AG10803 (cell line): ENCODE measurements around the gene RGS14.

ENCODE experiments used
- DNase-seq: peaks from one replicate; pipeline ENCODE4 v3.0.0; 2010; ENCODE audit warnings: low read depth
- H3K4me3 ChIP-seq: 2 replicates; pipeline ENCODE4 v1.5.1; 2011; ENCODE audit warnings: mild to moderate bottlenecking, low read length, control low read depth
- TF ChIP-seq, protein P1 (sequence below): conservative IDR thresholded peaks from 2 replicates; pipeline ENCODE4 v1.5.1; 2011; ENCODE audit warnings: mild to moderate bottlenecking, low read length, control low read depth, inconsistent platforms

The RGS14 gene

DNA sequence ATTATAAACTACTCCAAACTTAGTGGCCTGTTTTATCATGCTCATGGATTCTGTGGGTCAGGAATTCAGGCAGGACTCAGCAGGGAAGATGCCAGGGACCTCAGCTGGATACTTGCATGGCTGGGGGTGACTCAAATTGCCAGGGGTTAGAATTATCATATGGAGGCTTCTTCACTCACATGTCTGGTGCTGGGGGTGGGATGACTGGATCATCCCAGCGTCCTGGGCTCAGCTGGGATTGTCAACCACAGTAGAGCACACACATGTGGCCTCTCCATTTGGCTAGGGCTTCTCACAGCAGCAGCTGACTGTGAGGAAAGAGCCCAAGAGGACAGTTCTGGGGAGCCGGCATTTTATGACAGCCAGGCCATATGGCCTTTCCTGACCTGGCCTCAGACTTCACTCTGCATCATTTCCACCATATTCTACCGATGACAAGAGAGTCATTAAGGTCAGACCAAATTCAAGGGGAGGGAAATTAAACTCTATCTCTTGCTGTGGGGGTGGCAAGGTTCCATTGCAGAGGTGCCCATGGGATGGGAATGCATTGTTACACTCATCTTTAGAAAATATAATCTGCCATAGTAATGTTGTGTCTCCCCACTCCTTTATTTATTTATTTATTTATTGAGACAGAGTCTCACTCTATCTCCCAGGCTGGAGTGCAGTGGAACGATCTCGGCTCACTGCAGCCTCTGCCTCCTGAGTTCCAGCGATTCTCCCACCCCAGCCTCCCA lies 63.5 kb downstream of the RGS14 start:
- peak; percentile 19 for DNase-seq
- H3K4me3 ChIP-seq: no peak overlapping the region
- TF ChIP-seq, protein P1, sequence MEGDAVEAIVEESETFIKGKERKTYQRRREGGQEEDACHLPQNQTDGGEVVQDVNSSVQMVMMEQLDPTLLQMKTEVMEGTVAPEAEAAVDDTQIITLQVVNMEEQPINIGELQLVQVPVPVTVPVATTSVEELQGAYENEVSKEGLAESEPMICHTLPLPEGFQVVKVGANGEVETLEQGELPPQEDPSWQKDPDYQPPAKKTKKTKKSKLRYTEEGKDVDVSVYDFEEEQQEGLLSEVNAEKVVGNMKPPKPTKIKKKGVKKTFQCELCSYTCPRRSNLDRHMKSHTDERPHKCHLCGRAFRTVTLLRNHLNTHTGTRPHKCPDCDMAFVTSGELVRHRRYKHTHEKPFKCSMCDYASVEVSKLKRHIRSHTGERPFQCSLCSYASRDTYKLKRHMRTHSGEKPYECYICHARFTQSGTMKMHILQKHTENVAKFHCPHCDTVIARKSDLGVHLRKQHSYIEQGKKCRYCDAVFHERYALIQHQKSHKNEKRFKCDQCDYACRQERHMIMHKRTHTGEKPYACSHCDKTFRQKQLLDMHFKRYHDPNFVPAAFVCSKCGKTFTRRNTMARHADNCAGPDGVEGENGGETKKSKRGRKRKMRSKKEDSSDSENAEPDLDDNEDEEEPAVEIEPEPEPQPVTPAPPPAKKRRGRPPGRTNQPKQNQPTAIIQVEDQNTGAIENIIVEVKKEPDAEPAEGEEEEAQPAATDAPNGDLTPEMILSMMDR: no peak
